SK-N-SH (cell line): ENCODE measurements around the gene IKZF5. TPM values are rescaled to one million over a fixed set of nuclear protein-coding genes. Genes with fewer than 3 reads are reported as not detected.

Source experiments
- CTCF ChIA-PET: fragments of 300-600, 350-600 bp; formaldehyde crosslinking; extraction: SDS; loops from one replicate; lab custom pipeline; 2021; lab: Yijun Ruan, JAX
- POLR2A ChIA-PET: fragments of 350-600 bp; sonication (Branson Sonifier 250); formaldehyde crosslinking; extraction: SDS; loops from one replicate; lab custom pipeline; 2020; ENCODE audit warnings: antibody characterized with exemption, inconsistent platforms; lab: Yijun Ruan, JAX
- DNase-seq: peaks from one replicate; pipeline ENCODE4 v3.0.0; 2012
- H2AFZ ChIP-seq: fragments of 200-600 bp; sonication (generic); 2 replicates; pipeline ENCODE4 v1.8.1; 2016; ENCODE audit warnings: antibody characterized with exemption, mild to moderate bottlenecking, low read depth
- H3F3A ChIP-seq: fragments of 200-600 bp; sonication (generic); replicated peaks from 2 replicates; pipeline ENCODE3; 2016; ENCODE audit warnings: antibody characterized with exemption, mild to moderate bottlenecking; ENCODE audit not compliant: insufficient read depth
- H3K27ac ChIP-seq, 2 experiments: fragments of 200-500 bp in 1 of 2; fragments of 200-600 bp in 1 of 2; sonication (Bioruptor generic) in 1 of 2; sonication (generic), shearing (Covaris generic) in 1 of 2; 2 replicates each; pipeline versions ENCODE4 v1.5.1 to v1.6.1; 2014 to 2016; ENCODE audit warnings: low read depth in 2 of 2, inconsistent platforms in 1 of 2, low read length in 1 of 2, mild to moderate bottlenecking in 1 of 2, mixed read lengths in 1 of 2
- H3K27me3 ChIP-seq: fragments of 200-600 bp; sonication (generic), shearing (Covaris generic); 2 replicates; pipeline ENCODE4 v1.6.1; 2016; ENCODE audit warnings: mixed run types; ENCODE audit not compliant: insufficient read depth
- H3K36me3 ChIP-seq, 2 experiments: fragments of 200-500 bp in 1 of 2; fragments of 200-600 bp in 1 of 2; sonication (Bioruptor generic) in 1 of 2; sonication (generic) in 1 of 2; replicated peaks in 1 of 2; 2 replicates each; pipeline versions ENCODE3 to v1.5.1; 2014 to 2016; ENCODE audit warnings: low read length in 1 of 2, mild to moderate bottlenecking in 1 of 2; ENCODE audit not compliant: insufficient read depth in 2 of 2, control insufficient read depth in 1 of 2
- H3K4me1 ChIP-seq, 2 experiments: fragments of 200-500 bp in 1 of 2; fragments of 200-600 bp in 1 of 2; sonication (Bioruptor generic) in 1 of 2; sonication (generic), shearing (Covaris generic) in 1 of 2; 2 replicates each; pipeline versions ENCODE4 v1.5.1 to v1.6.1; 2014 to 2016; ENCODE audit warnings: low read depth in 1 of 2, low read length in 1 of 2, mixed run types in 1 of 2; ENCODE audit not compliant: insufficient read depth in 2 of 2, control insufficient read depth in 1 of 2
- H3K4me2 ChIP-seq: fragments of 200-600 bp; sonication (generic), shearing (Covaris generic); 2 replicates; pipeline ENCODE4 v1.6.1; 2017; ENCODE audit warnings: mixed run types
- H3K4me3 ChIP-seq, 2 experiments: fragments of 200-500 bp in 1 of 2; fragments of 200-600 bp in 1 of 2; sonication (Bioruptor generic) in 1 of 2; sonication (generic), shearing (Covaris generic) in 1 of 2; 2 replicates each; pipeline versions ENCODE4 v1.5.1 to v1.8.1; 2014 to 2016; ENCODE audit warnings: low read depth in 2 of 2, inconsistent platforms in 1 of 2, low read length in 1 of 2, mild to moderate bottlenecking in 1 of 2, mixed read lengths in 1 of 2, moderate library complexity in 1 of 2
- H3K79me2 ChIP-seq: fragments of 200-600 bp; sonication (generic); 2 replicates; pipeline ENCODE4 v1.8.1; 2017; ENCODE audit warnings: mild to moderate bottlenecking; ENCODE audit not compliant: insufficient read depth
- H3K9ac ChIP-seq: fragments of 200-600 bp; sonication (generic); 2 replicates; pipeline ENCODE4 v1.6.1; 2017; ENCODE audit warnings: mixed run types
- H3K9me2 ChIP-seq: fragments of 200-600 bp; sonication (generic); 2 replicates; pipeline ENCODE4 v1.6.1; 2017; ENCODE audit warnings: mixed run types
- H3K9me3 ChIP-seq: fragments of 200-600 bp; sonication (generic); 2 replicates; pipeline ENCODE4 v1.6.1; 2017; ENCODE audit warnings: mixed run types, mild to moderate bottlenecking, moderate library complexity
- H4K20me1 ChIP-seq: fragments of 200-600 bp; sonication (generic); 2 replicates; pipeline ENCODE4 v1.6.1; 2017; ENCODE audit warnings: mild to moderate bottlenecking, mixed run types; ENCODE audit not compliant: insufficient read depth
- EZH2phosphoT487 ChIP-seq: fragments of 200-600 bp; sonication (generic); IDR thresholded peaks from 2 replicates; pipeline ENCODE4 v1.6.1; 2017; ENCODE audit warnings: low read depth, mixed run types, mild to moderate bottlenecking, antibody characterized with exemption, moderate library complexity, borderline replicate concordance
- GABPA ChIP-seq: IDR thresholded peaks from 2 replicates; pipeline ENCODE4 v1.4.0; 2012; ENCODE audit warnings: low read depth, mild to moderate bottlenecking
- NFIC ChIP-seq: IDR thresholded peaks from 2 replicates; pipeline ENCODE4 v1.4.0; 2012; ENCODE audit warnings: borderline replicate concordance
- RAD21 ChIP-seq: IDR thresholded peaks from 2 replicates; pipeline ENCODE4 v1.6.1; 2012; ENCODE audit warnings: mild to moderate bottlenecking, low read length
- SIN3A ChIP-seq: IDR thresholded peaks from 2 replicates; pipeline ENCODE4 v1.6.1; 2012; ENCODE audit warnings: low read depth, mild to moderate bottlenecking, low read length, moderate library complexity, borderline replicate concordance
- TAF1 ChIP-seq: IDR thresholded peaks from 2 replicates; pipeline ENCODE4 v1.6.1; 2012; ENCODE audit warnings: low read depth, mild to moderate bottlenecking, low read length, moderate library complexity, borderline replicate concordance
- WGBS: methylation state at CpG from one replicate; pipeline ENCODE4 v1.1.6; 2017; ENCODE audit warnings: low lambda C conversion rate; 5-methylcytosine and 5-hydroxymethylcytosine counted together
- polyA plus RNA-seq, 3 experiments: library from polyadenylated mRNA; depleted of rRNA; stranded (reverse); fragments of >200 nt; gene quantifications; 2 replicates each; pipeline ENCODE4 v1.2.3, GENCODE V29; 2012
- TF ChIP-seq, protein P1 (sequence below): IDR thresholded peaks from 2 replicates; pipeline ENCODE4 v1.4.0; 2012; ENCODE audit warnings: low read depth
- TF ChIP-seq, protein P2 (sequence below): IDR thresholded peaks from 2 replicates; pipeline ENCODE4 v1.6.1; 2012; ENCODE audit warnings: mild to moderate bottlenecking, low read depth, low read length, moderate library complexity
- TF ChIP-seq, protein P3 (sequence below): fragments of 150-350 bp; IDR thresholded peaks from 2 replicates; pipeline ENCODE4 v1.6.1; 2017; ENCODE audit warnings: antibody characterized with exemption, low read length, low read depth, borderline replicate concordance
- TF ChIP-seq, protein P4 (sequence below): fragments of 150-350 bp; IDR thresholded peaks from 2 replicates; pipeline ENCODE4 v1.6.1; 2016; ENCODE audit warnings: mild to moderate bottlenecking, low read depth, low read length

The IKZF5 gene
- polyA plus RNA-seq, 1 of the 3 experiments (the other 2 are of a cell fraction) = 2.9 TPM

DNA sequence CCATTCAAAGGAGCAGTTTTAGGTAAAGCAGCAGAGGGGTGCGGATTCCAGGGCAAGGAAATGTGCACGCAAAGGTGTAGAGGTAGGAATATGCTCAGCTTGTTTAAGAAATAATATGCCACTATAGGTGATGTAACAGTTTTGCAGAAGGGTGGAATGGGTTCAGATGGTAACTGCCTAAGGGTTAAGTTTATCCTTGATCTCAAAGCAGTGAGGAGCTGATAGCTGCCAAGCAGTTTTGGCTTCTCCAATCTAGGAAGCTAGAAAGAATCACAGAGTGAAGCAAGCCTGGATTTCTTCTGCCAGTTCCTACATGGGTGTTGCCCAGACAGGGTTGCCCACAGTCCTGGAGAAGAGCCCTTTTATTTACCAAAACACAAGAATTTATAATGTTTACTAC is 6.2 kb upstream of the IKZF5 start (continued):
- TF ChIP-seq, protein P1, sequence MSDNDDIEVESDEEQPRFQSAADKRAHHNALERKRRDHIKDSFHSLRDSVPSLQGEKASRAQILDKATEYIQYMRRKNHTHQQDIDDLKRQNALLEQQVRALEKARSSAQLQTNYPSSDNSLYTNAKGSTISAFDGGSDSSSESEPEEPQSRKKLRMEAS = no peak
- TF ChIP-seq, protein P2, sequence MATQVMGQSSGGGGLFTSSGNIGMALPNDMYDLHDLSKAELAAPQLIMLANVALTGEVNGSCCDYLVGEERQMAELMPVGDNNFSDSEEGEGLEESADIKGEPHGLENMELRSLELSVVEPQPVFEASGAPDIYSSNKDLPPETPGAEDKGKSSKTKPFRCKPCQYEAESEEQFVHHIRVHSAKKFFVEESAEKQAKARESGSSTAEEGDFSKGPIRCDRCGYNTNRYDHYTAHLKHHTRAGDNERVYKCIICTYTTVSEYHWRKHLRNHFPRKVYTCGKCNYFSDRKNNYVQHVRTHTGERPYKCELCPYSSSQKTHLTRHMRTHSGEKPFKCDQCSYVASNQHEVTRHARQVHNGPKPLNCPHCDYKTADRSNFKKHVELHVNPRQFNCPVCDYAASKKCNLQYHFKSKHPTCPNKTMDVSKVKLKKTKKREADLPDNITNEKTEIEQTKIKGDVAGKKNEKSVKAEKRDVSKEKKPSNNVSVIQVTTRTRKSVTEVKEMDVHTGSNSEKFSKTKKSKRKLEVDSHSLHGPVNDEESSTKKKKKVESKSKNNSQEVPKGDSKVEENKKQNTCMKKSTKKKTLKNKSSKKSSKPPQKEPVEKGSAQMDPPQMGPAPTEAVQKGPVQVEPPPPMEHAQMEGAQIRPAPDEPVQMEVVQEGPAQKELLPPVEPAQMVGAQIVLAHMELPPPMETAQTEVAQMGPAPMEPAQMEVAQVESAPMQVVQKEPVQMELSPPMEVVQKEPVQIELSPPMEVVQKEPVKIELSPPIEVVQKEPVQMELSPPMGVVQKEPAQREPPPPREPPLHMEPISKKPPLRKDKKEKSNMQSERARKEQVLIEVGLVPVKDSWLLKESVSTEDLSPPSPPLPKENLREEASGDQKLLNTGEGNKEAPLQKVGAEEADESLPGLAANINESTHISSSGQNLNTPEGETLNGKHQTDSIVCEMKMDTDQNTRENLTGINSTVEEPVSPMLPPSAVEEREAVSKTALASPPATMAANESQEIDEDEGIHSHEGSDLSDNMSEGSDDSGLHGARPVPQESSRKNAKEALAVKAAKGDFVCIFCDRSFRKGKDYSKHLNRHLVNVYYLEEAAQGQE = no peak
- no peak for TF ChIP-seq TAF1
- no peak for TF ChIP-seq EZH2phosphoT487

DNA sequence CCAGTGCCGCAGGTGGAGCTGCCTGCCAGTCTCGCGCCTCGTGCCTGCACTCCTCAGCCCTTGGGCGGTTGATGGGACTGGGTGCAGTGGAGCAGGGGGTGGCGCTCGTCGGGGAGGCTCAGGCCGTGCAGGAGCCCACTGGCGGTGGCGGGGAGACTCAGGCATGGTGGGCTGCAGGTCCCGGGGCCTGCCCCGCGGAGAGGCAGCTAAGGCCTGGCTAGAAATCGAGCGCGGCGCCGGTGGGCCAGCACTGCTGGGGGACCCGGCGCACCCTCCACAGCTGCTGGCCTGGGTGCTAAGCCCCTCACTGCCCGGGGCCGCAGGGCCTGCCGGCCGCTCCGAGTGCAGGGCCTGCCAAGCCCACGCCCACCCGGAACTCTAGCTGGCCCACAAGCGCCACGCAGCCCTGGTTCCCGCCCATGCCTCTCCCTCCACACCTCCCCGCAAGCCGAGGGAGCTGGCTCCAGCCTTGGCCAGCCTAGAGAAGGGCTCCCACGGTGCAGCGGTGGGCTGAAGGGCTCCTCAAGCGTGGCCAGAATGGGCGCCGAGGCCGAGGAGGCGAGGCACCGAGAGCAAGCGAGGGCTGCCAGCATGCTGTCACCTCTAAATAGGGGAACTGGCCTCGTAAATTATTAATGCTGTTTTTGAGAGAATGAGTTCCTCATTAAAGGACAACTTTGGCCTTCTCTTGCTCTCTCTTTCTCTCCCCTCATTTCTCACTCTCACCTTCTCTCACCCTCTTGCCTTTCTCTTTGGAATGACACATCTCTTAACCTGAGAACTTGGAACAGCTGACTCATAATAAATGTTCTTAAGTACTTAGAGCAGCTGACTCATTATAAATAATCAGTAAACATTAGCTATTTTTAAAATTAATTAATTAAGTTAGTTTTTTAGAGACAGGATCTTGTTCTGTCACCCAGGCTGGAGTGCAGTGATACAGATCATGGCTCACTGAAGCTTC is 5.1 kb upstream of the IKZF5 start:
- DNase-seq = no peak
- H3K4me3 ChIP-seq = no peak overlapping the region
- no peaks in the 10 kb centered on the region for H3K9me3 ChIP-seq
- H4K20me1 ChIP-seq = no peaks in the 10 kb centered on the region
- H2AFZ ChIP-seq = no peak overlapping the region
- H3K36me3 ChIP-seq = no peaks in the 10 kb centered on the region
- H3K79me2 ChIP-seq = no peaks in the 10 kb centered on the region; the same call in 1 of the 2 replicates
- no peak overlapping the region for H3K27ac ChIP-seq
- ChIA-PET CTCF (interaction anchor here (1.1 to 1.3 kb wide), 2 partner anchors 24 to 30 kb away, joined by 3 to 9 read pairs; no protein-coding TSS in a partner anchor), POLR2A (no interaction called here)
- TF ChIP-seq SIN3A (no peak), NFIC (no peak), RAD21 (no peak), GABPA (no peak)
- TF ChIP-seq, protein P3, sequence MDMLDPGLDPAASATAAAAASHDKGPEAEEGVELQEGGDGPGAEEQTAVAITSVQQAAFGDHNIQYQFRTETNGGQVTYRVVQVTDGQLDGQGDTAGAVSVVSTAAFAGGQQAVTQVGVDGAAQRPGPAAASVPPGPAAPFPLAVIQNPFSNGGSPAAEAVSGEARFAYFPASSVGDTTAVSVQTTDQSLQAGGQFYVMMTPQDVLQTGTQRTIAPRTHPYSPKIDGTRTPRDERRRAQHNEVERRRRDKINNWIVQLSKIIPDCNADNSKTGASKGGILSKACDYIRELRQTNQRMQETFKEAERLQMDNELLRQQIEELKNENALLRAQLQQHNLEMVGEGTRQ = no peak
- TF ChIP-seq, protein P4, sequence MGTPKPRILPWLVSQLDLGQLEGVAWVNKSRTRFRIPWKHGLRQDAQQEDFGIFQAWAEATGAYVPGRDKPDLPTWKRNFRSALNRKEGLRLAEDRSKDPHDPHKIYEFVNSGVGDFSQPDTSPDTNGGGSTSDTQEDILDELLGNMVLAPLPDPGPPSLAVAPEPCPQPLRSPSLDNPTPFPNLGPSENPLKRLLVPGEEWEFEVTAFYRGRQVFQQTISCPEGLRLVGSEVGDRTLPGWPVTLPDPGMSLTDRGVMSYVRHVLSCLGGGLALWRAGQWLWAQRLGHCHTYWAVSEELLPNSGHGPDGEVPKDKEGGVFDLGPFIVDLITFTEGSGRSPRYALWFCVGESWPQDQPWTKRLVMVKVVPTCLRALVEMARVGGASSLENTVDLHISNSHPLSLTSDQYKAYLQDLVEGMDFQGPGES = no peak
- H3K9ac ChIP-seq = no peak overlapping the region
- H3K9me2 ChIP-seq = no peaks in the 10 kb centered on the region
- 94% methylated on average over 18 of the region's 43 CpGs for WGBS
- no peaks in the 10 kb centered on the region for H3K27me3 ChIP-seq
- H3K4me1 ChIP-seq = no peaks in the 10 kb centered on the region; a peak in 1 of 4 replicates
- H3K4me2 ChIP-seq = no peak overlapping the region
- no peaks in the 10 kb centered on the region for H3F3A ChIP-seq
